ENCODE results near the gene FDPS. TPM values are rescaled to one million over a fixed set of nuclear protein-coding genes. Genes with fewer than 3 reads are reported as not detected.

Gene FDPS
- total RNA-seq, 1 experiment from 2014 or later = 269 TPM

- ATAC-seq (no peak), DNase-seq (ENCODE audit: low read depth, low spot score) (no peak)
- Histone ChIP-seq H2AFZ (ENCODE audit: low read depth, low read length, poor library complexity, severe bottlenecking) (no peak overlapping the region), H3K9me3 (ENCODE audit: control insufficient read depth in 1 of 2, insufficient read depth in 1 of 2, low read depth in 1 of 2, low read length in 2 of 2) (no peaks in the 10 kb centered on the region), H3K9ac (ENCODE audit: low read length) (no peak overlapping the region), H3K4me2 (ENCODE audit: low read length) (no peak overlapping the region), H4K20me1 (ENCODE audit: insufficient read depth) (no peaks in the 10 kb centered on the region), H3K79me2 (ENCODE audit: insufficient read depth, low read length) (peaks cover 49% of the 10 kb centered on the region), H3K36me3 (ENCODE audit: control insufficient read depth in 1 of 2, insufficient read depth in 2 of 2, low read length in 2 of 2) (peaks cover 55 to 67% of the 10 kb centered on the region in 2 experiments), H3K4me3 (replicated peaks in 1 of 2; ENCODE audit: low read depth in 1 of 2, low read length in 2 of 2) (no peak overlapping the region), H3K9me2 (ENCODE audit: insufficient read depth) (no peaks in the 10 kb centered on the region), H3K4me1 (ENCODE audit: control insufficient read depth in 1 of 2, insufficient read depth in 2 of 2, low read length in 2 of 2) (peaks cover 4 to 9% of the 10 kb centered on the region in 2 experiments; a peak in 3 of 4 replicates), H3K27me3 (ENCODE audit: insufficient read depth, low read length) (no peaks in the 10 kb centered on the region), H3K27ac (ENCODE audit: low read depth, low read length) (no peak overlapping the region)
- intact Hi-C loops (cut with micrococcal nuclease) = no loop called here
- TF ChIP-seq FOSL1 (IDR thresholded peaks at IDR 0.05; ENCODE audit: low read depth) (no peak), RAD21 (IDR thresholded peaks at IDR 0.05; ENCODE audit: low read depth) (no peak), CTCF (IDR thresholded peaks at IDR 0.05 in 2 of 3, conservative IDR thresholded peaks at IDR 0.05 in 1 of 3; ENCODE audit: borderline replicate concordance in 1 of 3, insufficient read depth in 1 of 3, low read depth in 2 of 3, low read length in 2 of 3) (no peak), SP1 (IDR thresholded peaks at IDR 0.05; ENCODE audit: low read depth) (no peak), MAX (IDR thresholded peaks at IDR 0.05) (no peak), ATF3 (IDR thresholded peaks at IDR 0.05) (no peak), EZH2 (IDR thresholded peaks at IDR 0.05) (no peak), JUND (IDR thresholded peaks at IDR 0.05) (no peak), EGR1 (IDR thresholded peaks at IDR 0.05; ENCODE audit: low read depth) (no peak), POLR2AphosphoS5 (IDR thresholded peaks at IDR 0.05; ENCODE audit: low read depth, low read length) (no peak), SIN3A (IDR thresholded peaks at IDR 0.05; ENCODE audit: low read depth) (no peak), SRF (IDR thresholded peaks at IDR 0.05; ENCODE audit: low read depth) (no peak), ZFX (IDR thresholded peaks at IDR 0.05) (no peak), YY1 (IDR thresholded peaks at IDR 0.05; ENCODE audit: extremely low read depth, insufficient replicate concordance, low read depth, low read length) (no peak), ZBTB33 (IDR thresholded peaks at IDR 0.05; ENCODE audit: extremely low read depth, insufficient replicate concordance, low read length) (no peak)
- ChIA-PET CTCF (no interaction called here), POLR2A (no interaction called here), RAD21 (ENCODE audit: low non-redundant PET in 1 of 2, low total read pairs in 2 of 2, uncharacterized antibody in 2 of 2, unreplicated experiment in 2 of 2) (no interaction called here)
- BruUV-seq (replicated peaks) = no TSS peak
These were observed 40.0 kb upstream of the FDPS start for GRCh38 chr1:155268630-155269029.
